OCI-LY1 (cell line): ENCODE measurements around the gene PRKCZ.

Experiments
- H2AFZ ChIP-seq: fragments of 200-600 bp; sonication (generic), shearing (Covaris generic); 2 replicates; pipeline ENCODE4 v1.6.0; 2014; ENCODE audit warnings: antibody characterized with exemption, mild to moderate bottlenecking, low read length
- H3F3A ChIP-seq: fragments of 200-600 bp; sonication (generic), shearing (Covaris generic); 2 replicates; pipeline ENCODE4 v1.6.0; 2014; ENCODE audit warnings: mild to moderate bottlenecking, antibody characterized with exemption, low read length, moderate library complexity; ENCODE audit not compliant: insufficient read depth
- H3K27ac ChIP-seq: fragments of 200-600 bp; sonication (generic); 2 replicates; pipeline ENCODE4 v1.5.1; 2014; ENCODE audit warnings: low read length, mixed run types, mild to moderate bottlenecking, low read depth; ENCODE audit not compliant: poor library complexity, severe bottlenecking
- H3K27me3 ChIP-seq: fragments of 200-600 bp; sonication (generic); 2 replicates; pipeline ENCODE4 v1.6.0; 2014; ENCODE audit warnings: antibody characterized with exemption, mild to moderate bottlenecking, low read length, moderate library complexity; ENCODE audit not compliant: insufficient read depth
- H3K36me3 ChIP-seq: fragments of 200-600 bp; sonication (generic); 2 replicates; pipeline ENCODE4 v1.6.1; 2014; ENCODE audit warnings: mild to moderate bottlenecking, antibody characterized with exemption, low read length, moderate library complexity, mixed read lengths; ENCODE audit not compliant: insufficient read depth
- H3K4me1 ChIP-seq: fragments of 200-600 bp; sonication (generic); 2 replicates; pipeline ENCODE4 v1.5.1; 2014; ENCODE audit warnings: mild to moderate bottlenecking, low read length, moderate library complexity; ENCODE audit not compliant: insufficient read depth, severe bottlenecking
- H3K4me2 ChIP-seq: fragments of 200-600 bp; sonication (generic), shearing (Covaris generic); 2 replicates; pipeline ENCODE4 v1.6.1; 2014; ENCODE audit warnings: low read length
- H3K4me3 ChIP-seq: fragments of 200-600 bp; sonication (generic); 2 replicates; pipeline ENCODE4 v1.5.1; 2014; ENCODE audit warnings: low read length, low read depth, mild to moderate bottlenecking, mixed read lengths; ENCODE audit not compliant: poor library complexity, severe bottlenecking
- H3K79me2 ChIP-seq: fragments of 200-600 bp; shearing (Covaris generic); 2 replicates; pipeline ENCODE4 v1.6.1; 2016; ENCODE audit warnings: mixed run types, low read length, mixed read lengths; ENCODE audit not compliant: insufficient read depth
- H3K9ac ChIP-seq: fragments of 200-600 bp; sonication (generic), shearing (Covaris generic); 2 replicates; pipeline ENCODE4 v1.6.1; 2014; ENCODE audit warnings: mild to moderate bottlenecking, low read length, mixed read lengths
- H3K9me2 ChIP-seq: fragments of 200-600 bp; sonication (generic), shearing (Covaris generic); 2 replicates; pipeline ENCODE4 v1.6.1; 2014; ENCODE audit warnings: low read depth, mild to moderate bottlenecking, low read length, mixed read lengths
- H3K9me3 ChIP-seq: fragments of 200-600 bp; shearing (Covaris generic); 2 replicates; pipeline ENCODE4 v1.6.1; 2014; ENCODE audit warnings: low read length, mixed read lengths
- H4K20me1 ChIP-seq: fragments of 200-600 bp; sonication (generic), shearing (Covaris generic); 2 replicates; pipeline ENCODE4 v1.6.0; 2016; ENCODE audit warnings: mild to moderate bottlenecking, low read length; ENCODE audit not compliant: insufficient read depth
- EZH2 ChIP-seq: fragments of 200-600 bp; sonication (generic), shearing (Covaris generic); IDR thresholded peaks from 2 replicates; pipeline ENCODE4 v1.8.0; 2017; ENCODE audit warnings: borderline replicate concordance, mixed run types, mild to moderate bottlenecking, antibody characterized with exemption, low read length, moderate library complexity, mixed read lengths
- TF ChIP-seq, protein P1 (sequence below): fragments of 200-600 bp; sonication (generic), shearing (Covaris generic); IDR thresholded peaks from 2 replicates; pipeline ENCODE4 v1.5.1; 2017; ENCODE audit warnings: mild to moderate bottlenecking, antibody characterized with exemption, low read length, moderate library complexity, mixed read lengths

PRKCZ gene

DNA sequence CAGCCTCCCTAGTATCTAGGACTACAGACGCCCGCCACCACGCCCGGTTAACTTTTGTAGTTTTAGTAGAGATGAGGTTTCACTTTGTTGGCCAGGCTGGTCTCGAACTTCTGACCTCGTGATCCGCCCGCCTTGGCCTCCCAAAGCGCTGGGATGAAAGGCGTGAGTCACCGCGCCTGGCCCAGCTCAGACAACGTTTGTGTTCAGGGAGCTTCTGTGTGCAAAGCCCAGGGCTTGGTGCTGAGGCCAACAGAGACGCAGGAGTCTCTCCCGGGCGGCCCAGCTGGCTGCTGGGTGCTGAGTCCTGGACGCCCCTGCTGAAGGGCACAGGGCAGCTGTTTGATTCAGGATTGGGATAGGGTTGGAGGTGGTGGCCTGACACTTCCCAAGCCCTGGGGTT lies 3.0 kb downstream of the PRKCZ start:
- Histone ChIP-seq H4K20me1 (no peaks in the 10 kb centered on the region), H3K4me3 (no peak overlapping the region), H3K36me3 (no peaks in the 10 kb centered on the region), H3K4me1 (peaks cover 15% of the 10 kb centered on the region), H3K79me2 (no peaks in the 10 kb centered on the region), H3K9ac (no peak overlapping the region), H3K27me3 (peaks cover 9% of the 10 kb centered on the region), H3K9me3 (no peaks in the 10 kb centered on the region), H3K9me2 (no peaks in the 10 kb centered on the region), H3F3A (no peaks in the 10 kb centered on the region), H3K4me2 (no peak overlapping the region), H2AFZ (no peak overlapping the region), H3K27ac (no peak overlapping the region)
- TF ChIP-seq EZH2, result no peak
- TF ChIP-seq, protein P1, sequence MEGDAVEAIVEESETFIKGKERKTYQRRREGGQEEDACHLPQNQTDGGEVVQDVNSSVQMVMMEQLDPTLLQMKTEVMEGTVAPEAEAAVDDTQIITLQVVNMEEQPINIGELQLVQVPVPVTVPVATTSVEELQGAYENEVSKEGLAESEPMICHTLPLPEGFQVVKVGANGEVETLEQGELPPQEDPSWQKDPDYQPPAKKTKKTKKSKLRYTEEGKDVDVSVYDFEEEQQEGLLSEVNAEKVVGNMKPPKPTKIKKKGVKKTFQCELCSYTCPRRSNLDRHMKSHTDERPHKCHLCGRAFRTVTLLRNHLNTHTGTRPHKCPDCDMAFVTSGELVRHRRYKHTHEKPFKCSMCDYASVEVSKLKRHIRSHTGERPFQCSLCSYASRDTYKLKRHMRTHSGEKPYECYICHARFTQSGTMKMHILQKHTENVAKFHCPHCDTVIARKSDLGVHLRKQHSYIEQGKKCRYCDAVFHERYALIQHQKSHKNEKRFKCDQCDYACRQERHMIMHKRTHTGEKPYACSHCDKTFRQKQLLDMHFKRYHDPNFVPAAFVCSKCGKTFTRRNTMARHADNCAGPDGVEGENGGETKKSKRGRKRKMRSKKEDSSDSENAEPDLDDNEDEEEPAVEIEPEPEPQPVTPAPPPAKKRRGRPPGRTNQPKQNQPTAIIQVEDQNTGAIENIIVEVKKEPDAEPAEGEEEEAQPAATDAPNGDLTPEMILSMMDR, result no peak

DNA sequence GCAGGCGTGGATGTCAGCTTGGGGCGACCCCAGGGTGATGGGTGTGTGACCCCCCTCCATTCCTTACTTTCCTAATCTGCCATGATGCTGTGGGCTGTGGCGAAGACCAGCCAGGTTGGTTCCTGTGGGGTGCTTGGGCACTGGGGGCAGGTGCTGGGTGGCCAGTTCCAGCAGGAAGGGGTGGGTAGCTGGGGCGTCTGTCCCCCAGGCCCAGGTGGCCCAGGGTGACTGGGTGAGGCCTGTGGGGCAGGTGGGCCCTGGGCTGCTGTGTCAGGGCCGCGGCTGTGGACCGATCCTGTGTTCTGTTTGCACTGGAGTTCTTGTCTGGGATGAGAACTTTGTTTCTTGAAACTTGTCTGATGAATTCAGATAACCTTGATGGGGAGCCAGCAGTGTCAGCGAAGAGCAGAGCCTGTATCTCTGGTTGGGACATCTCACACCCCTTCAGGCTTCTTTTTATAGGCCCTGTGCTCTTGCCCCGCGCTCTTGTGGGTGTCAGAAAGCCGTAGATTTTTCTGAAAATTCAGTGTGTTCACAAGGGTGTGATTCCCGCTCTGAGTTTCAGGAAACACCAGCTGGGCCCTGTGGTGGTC lies 3.7 kb downstream of the PRKCZ start:
- no peak overlapping the region for H3K27ac ChIP-seq
- H3F3A ChIP-seq, result no peaks in the 10 kb centered on the region
- H3K9me2 ChIP-seq, result no peaks in the 10 kb centered on the region
- TF ChIP-seq, protein P1, result no peak
- H3K79me2 ChIP-seq, result no peaks in the 10 kb centered on the region
- no peak overlapping the region for H2AFZ ChIP-seq
- H3K9me3 ChIP-seq, result no peaks in the 10 kb centered on the region
- H3K27me3 ChIP-seq, result peaks cover 9% of the 10 kb centered on the region
- peaks cover 15% of the 10 kb centered on the region for H3K4me1 ChIP-seq
- no peaks in the 10 kb centered on the region for H4K20me1 ChIP-seq
- no peak overlapping the region for H3K4me3 ChIP-seq
- no peak overlapping the region for H3K4me2 ChIP-seq
- no peaks in the 10 kb centered on the region for H3K36me3 ChIP-seq
- no peak overlapping the region for H3K9ac ChIP-seq

DNA sequence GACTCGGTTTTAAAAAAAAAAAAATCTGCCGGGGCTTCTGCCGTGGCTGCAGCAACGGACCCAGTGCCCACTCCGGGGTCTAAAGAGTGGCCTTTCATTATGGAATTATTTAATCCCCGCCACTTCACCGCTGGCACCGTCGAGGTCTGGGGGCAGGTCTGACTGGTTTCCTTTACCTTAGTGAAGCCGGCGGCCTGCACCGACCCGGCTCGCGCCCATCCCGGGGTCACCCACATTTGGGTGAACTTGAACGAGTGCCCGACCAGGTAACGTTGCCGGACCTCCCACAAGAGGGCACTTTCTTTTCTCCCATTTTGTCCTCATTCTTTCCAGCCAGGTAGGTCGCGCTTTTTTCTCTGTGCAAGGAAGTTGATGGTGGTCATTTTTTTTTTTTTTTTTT lies 4.3 kb downstream of the PRKCZ start:
- Histone ChIP-seq H3K27me3 (peaks cover 9% of the 10 kb centered on the region), H3K4me3 (no peak overlapping the region), H3F3A (no peaks in the 10 kb centered on the region), H3K9me2 (no peaks in the 10 kb centered on the region), H3K27ac (no peak overlapping the region), H3K36me3 (no peaks in the 10 kb centered on the region), H4K20me1 (no peaks in the 10 kb centered on the region), H3K79me2 (no peaks in the 10 kb centered on the region), H3K4me1 (peaks cover 10% of the 10 kb centered on the region), H2AFZ (no peak overlapping the region), H3K4me2 (no peak overlapping the region), H3K9ac (no peak overlapping the region), H3K9me3 (no peaks in the 10 kb centered on the region)
- TF ChIP-seq, protein P1, result no peak
- no peak for TF ChIP-seq EZH2
